GM12873 (cell line): ENCODE results near the gene MECP2.

Experiments used
- CTCF ChIP-seq: IDR thresholded peaks from 2 replicates; pipeline ENCODE4 v1.5.1; 2012; ENCODE audit warnings: low read depth, mild to moderate bottlenecking, moderate library complexity, low read length, control low read depth; ENCODE audit not compliant: insufficient read depth; ENCODE audit errors: missing control alignments

Gene MECP2

GRCh38 chrX:154049209-154050112 lies 48.1 kb downstream of the MECP2 start:
- TF ChIP-seq CTCF, result no peak

- no peak for TF ChIP-seq CTCF
Measured at GRCh38 chrX:154048398-154048797, 49.1 kb downstream of the MECP2 start.

- TF ChIP-seq CTCF, result no peak
Measured at GRCh38 chrX:154046940-154047610, 50.4 kb downstream of the MECP2 start.

GRCh38 chrX:154046031-154046781 lies 51.3 kb downstream of the MECP2 start:
- no peak for TF ChIP-seq CTCF

- no peak for TF ChIP-seq CTCF
Measured at GRCh38 chrX:154044091-154044490, 53.4 kb downstream of the MECP2 start.

GRCh38 chrX:154043003-154043763 lies 54.3 kb downstream of the MECP2 start:
- TF ChIP-seq CTCF, result no peak

GRCh38 chrX:154040863-154041262 lies 56.7 kb downstream of the MECP2 start:
- TF ChIP-seq CTCF, result no peak
